GM12891 (cell line): ENCODE results near the gene RBM20.

Experiments used
- DNase-seq: peaks from one replicate; pipeline ENCODE4 v3.0.0; 2011; ENCODE audit warnings: low spot score; ENCODE audit not compliant: insufficient read length
- FAIRE-seq: peaks from 2 replicates; lab custom pipeline; 2011; peaks lifted over from hg19 to GRCh38; lab: Jason Lieb, UNC
- PAX5 ChIP-seq: IDR thresholded peaks from 2 replicates; pipeline ENCODE4 v1.6.1; 2011; ENCODE audit warnings: low read length, moderate library complexity, mild to moderate bottlenecking; ENCODE audit not compliant: insufficient read depth, severe bottlenecking
- POLR2A ChIP-seq: IDR thresholded peaks from 2 replicates; pipeline ENCODE4 v1.6.1; 2011; ENCODE audit warnings: low read depth, low read length, control low read depth
- POLR2AphosphoS5 ChIP-seq: IDR thresholded peaks from 2 replicates; pipeline ENCODE4 v1.6.1; 2011; ENCODE audit warnings: low read depth, low read length, control low read depth
- POU2F2 ChIP-seq: IDR thresholded peaks from 2 replicates; pipeline ENCODE4 v1.6.1; 2011; ENCODE audit warnings: low read depth, mild to moderate bottlenecking, control low read depth, low read length, moderate library complexity
- SPI1 ChIP-seq: IDR thresholded peaks from 2 replicates; pipeline ENCODE4 v1.6.1; 2011; ENCODE audit warnings: low read depth, low read length, control low read depth
- TAF1 ChIP-seq: IDR thresholded peaks from 2 replicates; pipeline ENCODE4 v1.6.1; 2011; ENCODE audit warnings: low read depth, low read length, control low read depth

The RBM20 gene

GRCh38 chr10:110811791-110812581, 167.8 kb downstream of the RBM20 start:
- no peak for DNase-seq
- FAIRE-seq, result no peak
- TF ChIP-seq SPI1 (no peak), PAX5 (no peak), POLR2AphosphoS5 (no peak), POU2F2 (no peak), POLR2A (no peak), TAF1 (no peak)

- TF ChIP-seq PAX5 (no peak), POU2F2 (no peak), TAF1 (no peak), SPI1 (no peak), POLR2AphosphoS5 (no peak), POLR2A (no peak)
- DNase-seq, result no peak
- FAIRE-seq, result no peak
Observed at GRCh38 chr10:110812583-110812982, 168.4 kb downstream of the RBM20 start.

- peak; percentile 20 for FAIRE-seq
Observed at GRCh38 chr10:110813743-110814472, 169.8 kb downstream of the RBM20 start.

GRCh38 chr10:110815354-110816004, 171.3 kb downstream of the RBM20 start:
- FAIRE-seq (peak; percentile 48), DNase-seq (no peak)
- no peak for TF ChIP-seq POLR2A
- TF ChIP-seq POLR2AphosphoS5, result no peak
- TF ChIP-seq TAF1, result 0 out of 2 replicates have a peak, but pooled peaks have one; percentile 16
- no peak for TF ChIP-seq SPI1

More at GRCh38 chr10:110813743-110814472, 169.8 kb downstream of the RBM20 start:
- DNase-seq, result no peak
- TF ChIP-seq POLR2A (no peak), SPI1 (no peak), PAX5 (no peak), POU2F2 (no peak), TAF1 (no peak), POLR2AphosphoS5 (no peak)

GRCh38 chr10:110817614-110818013, 173.5 kb downstream of the RBM20 start:
- DNase-seq (no peak), FAIRE-seq (peak; percentile 81)
- peak; percentile 64 for TF ChIP-seq SPI1
- TF ChIP-seq POLR2AphosphoS5, result no peak

GRCh38 chr10:110818311-110819256, 174.4 kb downstream of the RBM20 start:
- DNase-seq (no peak), FAIRE-seq (no peak)
- TF ChIP-seq TAF1 (no peak), POLR2A (no peak), POLR2AphosphoS5 (no peak), SPI1 (no peak), PAX5 (no peak), POU2F2 (no peak)

- FAIRE-seq (no peak), DNase-seq (no peak)
- no peak for TF ChIP-seq POLR2A
- no peak for TF ChIP-seq TAF1
- TF ChIP-seq POLR2AphosphoS5, result no peak
- no peak for TF ChIP-seq SPI1
- TF ChIP-seq POU2F2, result no peak
- TF ChIP-seq PAX5, result no peak
Observed at GRCh38 chr10:110820321-110820814, 176.2 kb downstream of the RBM20 start.

GRCh38 chr10:110821508-110821907, 177.4 kb downstream of the RBM20 start:
- DNase-seq (no peak), FAIRE-seq (no peak)
- TF ChIP-seq TAF1 (no peak), PAX5 (no peak), POLR2AphosphoS5 (no peak), POLR2A (no peak), POU2F2 (no peak), SPI1 (no peak)
